Measurements from ENCODE around the gene SLC38A10. TPM values are rescaled to one million over a fixed set of nuclear protein-coding genes. Genes with fewer than 3 reads are reported as not detected.

Gene SLC38A10
- total RNA-seq, 1 experiment from 2014 or later: 20.8 TPM

GRCh38 chr17:81265576-81265975 lies 29.5 kb downstream of the SLC38A10 start:
- H4K20me1 ChIP-seq (ENCODE audit: insufficient read depth, low read depth, low read length): 0 out of 2 replicates have a peak, but pooled peaks cover 4% of the 10 kb centered on the region
- H3K27ac ChIP-seq (ENCODE audit: low read length): no peak overlapping the region
- no peaks in the 10 kb centered on the region for H3K9me3 ChIP-seq (ENCODE audit: low read length)
- no peaks in the 10 kb centered on the region; the same call in 1 of the 2 replicates for H3K36me3 ChIP-seq (ENCODE audit: insufficient read depth, low read length)
- H3K4me1 ChIP-seq (ENCODE audit: low read length): no peaks in the 10 kb centered on the region
- H3K9me2 ChIP-seq (replicated peaks; ENCODE audit: insufficient read depth, low read length): no peaks in the 10 kb centered on the region
- H3K27me3 ChIP-seq (ENCODE audit: low read length): no peaks in the 10 kb centered on the region
- no peak overlapping the region for H3K4me2 ChIP-seq (ENCODE audit: low read depth, low read length, poor library complexity, severe bottlenecking)
- H3K79me2 ChIP-seq (ENCODE audit: low read length): peaks cover 10% of the 10 kb centered on the region; the same call in 1 of the 2 replicates
- DNase-seq: no peak
- H3K4me3 ChIP-seq (ENCODE audit: low read length): no peak overlapping the region
- no peak overlapping the region for H2AFZ ChIP-seq (ENCODE audit: low read length)
- H3K9ac ChIP-seq (ENCODE audit: low read length): no peak overlapping the region

- no peak for DNase-seq
Measured at GRCh38 chr17:81264640-81265039, 30.5 kb downstream of the SLC38A10 start.

GRCh38 chr17:81263371-81264181 lies 31.5 kb downstream of the SLC38A10 start:
- Histone ChIP-seq H3K9me3 (ENCODE audit: low read length) (no peaks in the 10 kb centered on the region), H3K4me2 (ENCODE audit: low read depth, low read length, poor library complexity, severe bottlenecking) (no peak overlapping the region), H3K9me2 (replicated peaks; ENCODE audit: insufficient read depth, low read length) (no peaks in the 10 kb centered on the region), H2AFZ (ENCODE audit: low read length) (no peak overlapping the region), H3K9ac (ENCODE audit: low read length) (no peak overlapping the region), H3K4me1 (ENCODE audit: low read length) (no peaks in the 10 kb centered on the region), H3K27ac (ENCODE audit: low read length) (no peak overlapping the region), H4K20me1 (ENCODE audit: insufficient read depth, low read depth, low read length) (0 out of 2 replicates have a peak, but pooled peaks cover 4% of the 10 kb centered on the region), H3K4me3 (ENCODE audit: low read length) (no peak overlapping the region), H3K79me2 (ENCODE audit: low read length) (peaks cover 10% of the 10 kb centered on the region; the same call in 1 of the 2 replicates), H3K27me3 (ENCODE audit: low read length) (no peaks in the 10 kb centered on the region), H3K36me3 (ENCODE audit: insufficient read depth, low read length) (no peaks in the 10 kb centered on the region)
- DNase-seq: no peak

More at GRCh38 chr17:81264640-81265039, 30.5 kb downstream of the SLC38A10 start:
- Histone ChIP-seq H4K20me1 (ENCODE audit: insufficient read depth, low read depth, low read length) (0 out of 2 replicates have a peak, but pooled peaks cover 4% of the 10 kb centered on the region), H3K4me1 (ENCODE audit: low read length) (no peaks in the 10 kb centered on the region), H3K36me3 (ENCODE audit: insufficient read depth, low read length) (no peaks in the 10 kb centered on the region; the same call in 1 of the 2 replicates), H3K4me3 (ENCODE audit: low read length) (no peak overlapping the region), H3K27me3 (ENCODE audit: low read length) (no peaks in the 10 kb centered on the region), H3K9ac (ENCODE audit: low read length) (no peak overlapping the region), H3K9me3 (ENCODE audit: low read length) (no peaks in the 10 kb centered on the region), H3K4me2 (ENCODE audit: low read depth, low read length, poor library complexity, severe bottlenecking) (no peak overlapping the region), H2AFZ (ENCODE audit: low read length) (no peak overlapping the region), H3K79me2 (ENCODE audit: low read length) (peaks cover 10% of the 10 kb centered on the region; the same call in 1 of the 2 replicates), H3K9me2 (replicated peaks; ENCODE audit: insufficient read depth, low read length) (no peaks in the 10 kb centered on the region), H3K27ac (ENCODE audit: low read length) (no peak overlapping the region)

- H3K9me2 ChIP-seq (replicated peaks; ENCODE audit: insufficient read depth, low read length): no peaks in the 10 kb centered on the region
- H3K9ac ChIP-seq (ENCODE audit: low read length): no peak overlapping the region
- no peaks in the 10 kb centered on the region for H4K20me1 ChIP-seq (ENCODE audit: insufficient read depth, low read depth, low read length)
- peaks cover 1% of the 10 kb centered on the region; the same call in 1 of the 2 replicates for H3K79me2 ChIP-seq (ENCODE audit: low read length)
- DNase-seq: no peak
- no peaks in the 10 kb centered on the region for H3K27me3 ChIP-seq (ENCODE audit: low read length)
- H3K9me3 ChIP-seq (ENCODE audit: low read length): no peaks in the 10 kb centered on the region
- no peak overlapping the region for H3K4me2 ChIP-seq (ENCODE audit: low read depth, low read length, poor library complexity, severe bottlenecking)
- no peaks in the 10 kb centered on the region for H3K36me3 ChIP-seq (ENCODE audit: insufficient read depth, low read length)
- no peak overlapping the region for H3K27ac ChIP-seq (ENCODE audit: low read length)
- no peak overlapping the region for H2AFZ ChIP-seq (ENCODE audit: low read length)
- H3K4me3 ChIP-seq (ENCODE audit: low read length): no peak overlapping the region
- no peaks in the 10 kb centered on the region for H3K4me1 ChIP-seq (ENCODE audit: low read length)
Measured at GRCh38 chr17:81261582-81262336, 33.3 kb downstream of the SLC38A10 start.

GRCh38 chr17:81261096-81261495 lies 34.0 kb downstream of the SLC38A10 start:
- Histone ChIP-seq H3K4me2 (ENCODE audit: low read depth, low read length, poor library complexity, severe bottlenecking) (no peak overlapping the region), H3K4me1 (ENCODE audit: low read length) (no peaks in the 10 kb centered on the region), H3K27me3 (ENCODE audit: low read length) (no peaks in the 10 kb centered on the region), H3K36me3 (ENCODE audit: insufficient read depth, low read length) (no peaks in the 10 kb centered on the region), H3K79me2 (ENCODE audit: low read length) (no peaks in the 10 kb centered on the region), H3K9ac (ENCODE audit: low read length) (no peak overlapping the region), H2AFZ (ENCODE audit: low read length) (no peak overlapping the region), H3K27ac (ENCODE audit: low read length) (no peak overlapping the region), H3K4me3 (ENCODE audit: low read length) (no peak overlapping the region), H4K20me1 (ENCODE audit: insufficient read depth, low read depth, low read length) (no peaks in the 10 kb centered on the region), H3K9me2 (replicated peaks; ENCODE audit: insufficient read depth, low read length) (no peaks in the 10 kb centered on the region), H3K9me3 (ENCODE audit: low read length) (no peaks in the 10 kb centered on the region)
- no peak for DNase-seq

- Histone ChIP-seq H3K9me2 (replicated peaks; ENCODE audit: insufficient read depth, low read length) (no peaks in the 10 kb centered on the region), H3K79me2 (ENCODE audit: low read length) (no peaks in the 10 kb centered on the region), H3K4me2 (ENCODE audit: low read depth, low read length, poor library complexity, severe bottlenecking) (no peak overlapping the region), H3K36me3 (ENCODE audit: insufficient read depth, low read length) (no peaks in the 10 kb centered on the region), H3K27ac (ENCODE audit: low read length) (no peak overlapping the region), H3K27me3 (ENCODE audit: low read length) (no peaks in the 10 kb centered on the region), H4K20me1 (ENCODE audit: insufficient read depth, low read depth, low read length) (no peaks in the 10 kb centered on the region), H3K9me3 (ENCODE audit: low read length) (no peaks in the 10 kb centered on the region), H3K4me1 (ENCODE audit: low read length) (no peaks in the 10 kb centered on the region), H3K9ac (ENCODE audit: low read length) (no peak overlapping the region), H3K4me3 (ENCODE audit: low read length) (no peak overlapping the region), H2AFZ (ENCODE audit: low read length) (no peak overlapping the region)
- no peak for DNase-seq
Measured at GRCh38 chr17:81260641-81261040, 34.5 kb downstream of the SLC38A10 start.

- DNase-seq: no peak
- no peaks in the 10 kb centered on the region for H3K9me3 ChIP-seq (ENCODE audit: low read length)
- H3K27ac ChIP-seq (ENCODE audit: low read length): no peak overlapping the region
- H3K4me2 ChIP-seq (ENCODE audit: low read depth, low read length, poor library complexity, severe bottlenecking): no peak overlapping the region
- no peaks in the 10 kb centered on the region for H4K20me1 ChIP-seq (ENCODE audit: insufficient read depth, low read depth, low read length)
- H2AFZ ChIP-seq (ENCODE audit: low read length): no peak overlapping the region
- H3K4me1 ChIP-seq (ENCODE audit: low read length): no peaks in the 10 kb centered on the region
- H3K79me2 ChIP-seq (ENCODE audit: low read length): no peaks in the 10 kb centered on the region
- H3K9me2 ChIP-seq (replicated peaks; ENCODE audit: insufficient read depth, low read length): no peaks in the 10 kb centered on the region
- no peak overlapping the region for H3K9ac ChIP-seq (ENCODE audit: low read length)
- no peaks in the 10 kb centered on the region for H3K27me3 ChIP-seq (ENCODE audit: low read length)
- no peak overlapping the region for H3K4me3 ChIP-seq (ENCODE audit: low read length)
- no peaks in the 10 kb centered on the region for H3K36me3 ChIP-seq (ENCODE audit: insufficient read depth, low read length)
Measured at GRCh38 chr17:81260171-81260570, 34.9 kb downstream of the SLC38A10 start.

GRCh38 chr17:81259058-81259605 lies 36.0 kb downstream of the SLC38A10 start:
- Histone ChIP-seq H3K4me2 (ENCODE audit: low read depth, low read length, poor library complexity, severe bottlenecking) (no peak overlapping the region), H3K27ac (ENCODE audit: low read length) (no peak overlapping the region), H3K36me3 (ENCODE audit: insufficient read depth, low read length) (no peaks in the 10 kb centered on the region), H3K4me1 (ENCODE audit: low read length) (no peaks in the 10 kb centered on the region), H3K9ac (ENCODE audit: low read length) (no peak overlapping the region), H3K79me2 (ENCODE audit: low read length) (no peaks in the 10 kb centered on the region), H2AFZ (ENCODE audit: low read length) (no peak overlapping the region), H4K20me1 (ENCODE audit: insufficient read depth, low read depth, low read length) (no peaks in the 10 kb centered on the region), H3K9me2 (replicated peaks; ENCODE audit: insufficient read depth, low read length) (no peaks in the 10 kb centered on the region), H3K27me3 (ENCODE audit: low read length) (no peaks in the 10 kb centered on the region), H3K4me3 (ENCODE audit: low read length) (no peak overlapping the region), H3K9me3 (ENCODE audit: low read length) (no peaks in the 10 kb centered on the region)
- DNase-seq: no peak

Measured in Karpas-422 (cell line).